ENCODE measurements around the gene WFDC1. TPM values are rescaled to one million over a fixed set of nuclear protein-coding genes. Genes with fewer than 3 reads are reported as not detected.

The WFDC1 gene
- total RNA-seq, 2 experiments from 2014 or later = not detected

GRCh38 chr16:84367750-84368307 lies 73.2 kb downstream of the WFDC1 start:
- CTCF ChIA-PET (ENCODE audit: unreplicated experiment) = no interaction called here
- no peak overlapping the region for H2AFZ ChIP-seq (ENCODE audit: low read length)
- BruUV-seq (replicated peaks) = no TSS peak
- no peak for DNase-seq (ENCODE audit: low spot score)
- intact Hi-C loops (cut with micrococcal nuclease; ENCODE audit: unreplicated experiment) = no loop called here
- POLR2A ChIA-PET = no interaction called here
- H4K20me1 ChIP-seq (ENCODE audit: insufficient read depth, low read length) = no peaks in the 10 kb centered on the region
- H3K9me2 ChIP-seq (ENCODE audit: insufficient read depth, low read length) = no peaks in the 10 kb centered on the region
- no peaks in the 10 kb centered on the region for H3K9me3 ChIP-seq (ENCODE audit: low read length)
- no peak overlapping the region for H3K27ac ChIP-seq (ENCODE audit: low read depth, low read length, poor library complexity, severe bottlenecking)
- peaks cover 4% of the 10 kb centered on the region for H3K4me1 ChIP-seq (ENCODE audit: insufficient read depth, low read length, poor library complexity, severe bottlenecking)
- TF ChIP-seq CTCF (conservative IDR thresholded peaks at IDR 0.05; ENCODE audit: low read length) = no peak
- TF ChIP-seq EZH2phosphoT487 (IDR thresholded peaks at IDR 0.05; ENCODE audit: borderline replicate concordance, low read depth, low read length) = no peak
- H3K79me2 ChIP-seq (ENCODE audit: insufficient read depth, low read depth, low read length) = no peaks in the 10 kb centered on the region
- no peak overlapping the region for H3K4me3 ChIP-seq (ENCODE audit: low read depth, low read length, poor library complexity, severe bottlenecking)
- no peaks in the 10 kb centered on the region for H3K36me3 ChIP-seq (ENCODE audit: insufficient read depth, low read length)
- no peak overlapping the region for H3K4me2 ChIP-seq (ENCODE audit: low read length)

- CTCF ChIA-PET (ENCODE audit: unreplicated experiment) = no interaction called here
- TF ChIP-seq CTCF (conservative IDR thresholded peaks at IDR 0.05; ENCODE audit: low read length) = no peak
- no peak for TF ChIP-seq EZH2phosphoT487 (IDR thresholded peaks at IDR 0.05; ENCODE audit: borderline replicate concordance, low read depth, low read length)
- intact Hi-C loops (cut with micrococcal nuclease; ENCODE audit: unreplicated experiment) = no loop called here
- H3K9me2 ChIP-seq (ENCODE audit: insufficient read depth, low read length) = no peaks in the 10 kb centered on the region
- no peaks in the 10 kb centered on the region for H3K79me2 ChIP-seq (ENCODE audit: insufficient read depth, low read depth, low read length)
- no peaks in the 10 kb centered on the region for H3K36me3 ChIP-seq (ENCODE audit: insufficient read depth, low read length)
- no peak for DNase-seq (ENCODE audit: low spot score)
- H2AFZ ChIP-seq (ENCODE audit: low read length) = no peak within 1 kb of the TSS
- no peak within 1 kb of the TSS for H3K27ac ChIP-seq (ENCODE audit: low read depth, low read length, poor library complexity, severe bottlenecking)
- H3K9me3 ChIP-seq (ENCODE audit: low read length) = no peaks in the 10 kb centered on the region
- H4K20me1 ChIP-seq (ENCODE audit: insufficient read depth, low read length) = no peaks in the 10 kb centered on the region
- H3K4me3 ChIP-seq (ENCODE audit: low read depth, low read length, poor library complexity, severe bottlenecking) = no peak within 1 kb of the TSS
- BruUV-seq (replicated peaks) = no TSS peak
- H3K4me2 ChIP-seq (ENCODE audit: low read length) = no peak within 1 kb of the TSS
- peaks cover 4% of the 10 kb centered on the region for H3K4me1 ChIP-seq (ENCODE audit: insufficient read depth, low read length, poor library complexity, severe bottlenecking)
- POLR2A ChIA-PET = no interaction called here
Measured at GRCh38 chr16:84368308-84368996, 73.8 kb downstream of the WFDC1 start, which contains the start of gene ATP2C2. Gene ATP2C2 (plus strand): TSS chr16:84368538. CDS start chr16:84368616, 78 bp downstream.

- H3K4me3 ChIP-seq (ENCODE audit: low read depth, low read length, poor library complexity, severe bottlenecking) = no peak overlapping the region
- no peaks in the 10 kb centered on the region for H3K9me3 ChIP-seq (ENCODE audit: low read length)
- BruUV-seq (replicated peaks) = no TSS peak
- ChIA-PET POLR2A (no interaction called here), CTCF (ENCODE audit: unreplicated experiment) (no interaction called here)
- intact Hi-C loops (cut with micrococcal nuclease; ENCODE audit: unreplicated experiment) = no loop called here
- no peaks in the 10 kb centered on the region for H3K79me2 ChIP-seq (ENCODE audit: insufficient read depth, low read depth, low read length)
- no peaks in the 10 kb centered on the region for H4K20me1 ChIP-seq (ENCODE audit: insufficient read depth, low read length)
- no peaks in the 10 kb centered on the region for H3K9me2 ChIP-seq (ENCODE audit: insufficient read depth, low read length)
- H3K36me3 ChIP-seq (ENCODE audit: insufficient read depth, low read length) = no peaks in the 10 kb centered on the region
- no peak overlapping the region for H3K4me2 ChIP-seq (ENCODE audit: low read length)
- H3K4me1 ChIP-seq (ENCODE audit: insufficient read depth, low read length, poor library complexity, severe bottlenecking) = peaks cover 4% of the 10 kb centered on the region
- TF ChIP-seq EZH2phosphoT487 (IDR thresholded peaks at IDR 0.05; ENCODE audit: borderline replicate concordance, low read depth, low read length) (no peak), CTCF (conservative IDR thresholded peaks at IDR 0.05; ENCODE audit: low read length) (no peak)
- no peak overlapping the region for H2AFZ ChIP-seq (ENCODE audit: low read length)
- DNase-seq (ENCODE audit: low spot score) = no peak
- H3K27ac ChIP-seq (ENCODE audit: low read depth, low read length, poor library complexity, severe bottlenecking) = no peak overlapping the region
Measured at GRCh38 chr16:84369105-84369504, 74.4 kb downstream of the WFDC1 start.

Data from OCI-LY7 (cell line).